ENCODE measurements around the gene BAX.

GRCh38 chr19:48969276-48970138 is 14.8 kb downstream of the BAX start:
- no peak for TF ChIP-seq CTCF (IDR thresholded peaks at IDR 0.05)
- no peak for TF ChIP-seq EP300 (IDR thresholded peaks at IDR 0.05; ENCODE audit: borderline replicate concordance in 1 of 2, low read depth in 1 of 2, low read length in 1 of 2)
- TF ChIP-seq POLR2AphosphoS5 (IDR thresholded peaks at IDR 0.05; ENCODE audit: low read depth, low read length), result no peak
- no peak for TF ChIP-seq ZBTB33 (IDR thresholded peaks at IDR 0.05; ENCODE audit: borderline replicate concordance, low read depth)
- TF ChIP-seq REST (IDR thresholded peaks at IDR 0.05; ENCODE audit: low read depth, low read length), result no peak
- no peak for TF ChIP-seq TEAD4 (IDR thresholded peaks at IDR 0.05; ENCODE audit: borderline replicate concordance, insufficient read depth)
- TF ChIP-seq YY1 (IDR thresholded peaks at IDR 0.05; ENCODE audit: low read depth), result no peak
- no peak for TF ChIP-seq RAD21 (IDR thresholded peaks at IDR 0.05; ENCODE audit: low read length)
- no peak for TF ChIP-seq EZH2phosphoT487 (IDR thresholded peaks at IDR 0.05; ENCODE audit: borderline replicate concordance, low read depth)
- TF ChIP-seq MEF2A (IDR thresholded peaks at IDR 0.05; ENCODE audit: borderline replicate concordance, low read depth), result no peak

Data from SK-N-SH (cell line).